IPS DF 19.7 (cell line): ENCODE data around the gene CEP70.

ENCODE experiments used
- DNase-seq: peaks from one replicate; pipeline ENCODE4 v3.0.0-alpha.2; 2013; ENCODE audit warnings: low read depth, low spot score

The CEP70 gene

GRCh38 chr3:138471481-138471880 lies 122.6 kb downstream of the CEP70 start:
- no peak for DNase-seq

- DNase-seq = no peak
Measured at GRCh38 chr3:138470687-138471086, 123.4 kb downstream of the CEP70 start.

- no peak for DNase-seq
Measured at GRCh38 chr3:138469874-138470273, 124.2 kb downstream of the CEP70 start.

GRCh38 chr3:138468886-138469285 lies 125.2 kb downstream of the CEP70 start:
- DNase-seq = no peak

- no peak for DNase-seq
Measured at GRCh38 chr3:138468451-138468850, 125.6 kb downstream of the CEP70 start.

GRCh38 chr3:138467931-138468330 lies 126.1 kb downstream of the CEP70 start:
- no peak for DNase-seq

GRCh38 chr3:138465925-138466324 lies 128.1 kb downstream of the CEP70 start:
- no peak for DNase-seq

GRCh38 chr3:138465451-138465850 lies 128.6 kb downstream of the CEP70 start:
- DNase-seq = no peak

GRCh38 chr3:138464491-138464860 lies 129.6 kb downstream of the CEP70 start:
- DNase-seq = no peak

GRCh38 chr3:138463724-138464490 lies 130.2 kb downstream of the CEP70 start:
- no peak for DNase-seq

GRCh38 chr3:138461896-138462295 lies 132.2 kb downstream of the CEP70 start:
- no peak for DNase-seq

- DNase-seq = no peak
Measured at GRCh38 chr3:138461246-138461645, 132.8 kb downstream of the CEP70 start.

GRCh38 chr3:138460536-138461205 lies 133.4 kb downstream of the CEP70 start:
- no peak for DNase-seq

GRCh38 chr3:138459619-138460535 lies 134.2 kb downstream of the CEP70 start:
- DNase-seq = no peak

- no peak for DNase-seq
Measured at GRCh38 chr3:138458774-138459499, 135.1 kb downstream of the CEP70 start.

- DNase-seq = no peak
Measured at GRCh38 chr3:138457863-138458735, 136.0 kb downstream of the CEP70 start.

- no peak for DNase-seq
Measured at GRCh38 chr3:138456961-138457862, 136.8 kb downstream of the CEP70 start.

- DNase-seq = no peak
Measured at GRCh38 chr3:138455801-138456716, 138.0 kb downstream of the CEP70 start.
